Heart left ventricle (tissue), 16 donors: ENCODE measurements around the gene TRAM2. TPM values are rescaled to one million over a fixed set of nuclear protein-coding genes. Genes with fewer than 3 reads are reported as not detected.

Experiments
- ATAC-seq, 4 donors: fragments of 200-7000 bp; cut with Tn5 transposase; one replicate each; pipeline ENCODE4 v1.9.1; 2020 to 2022; ENCODE audit warnings: moderate library complexity in 4 of 4, mild to moderate bottlenecking in 3 of 4, moderate number of reproducible peaks in 1 of 4
- DNase-seq, 5 donors: peaks; one replicate each; pipeline ENCODE4 v3.0.0-alpha.2; 2020
- H3K27ac ChIP-seq, 12 donors: fragments of 200-600 bp; sonication (generic) in 4 of 12; one replicate each; pipeline versions ENCODE4 v1.5.0 to v1.8.0; 2016 to 2022; ENCODE audit warnings: mild to moderate bottlenecking in 2 of 12
- H3K27me3 ChIP-seq, 9 donors: fragments of 200-600 bp; sonication (generic) in 2 of 9; one replicate each; pipeline versions ENCODE4 v1.5.1 to v1.8.0; 2016 to 2022; ENCODE audit warnings: mild to moderate bottlenecking in 3 of 9
- H3K36me3 ChIP-seq, 9 donors: fragments of 200-600 bp; sonication (generic) in 2 of 9; one replicate each; pipeline versions ENCODE4 v1.5.0 to v1.8.0; 2018 to 2022; ENCODE audit warnings: mild to moderate bottlenecking in 2 of 9
- H3K4me1 ChIP-seq, 12 donors: fragments of 200-600 bp; sonication (generic) in 4 of 12; one replicate each; pipeline versions ENCODE4 v1.5.0 to v1.8.0; 2016 to 2022; ENCODE audit warnings: mild to moderate bottlenecking in 3 of 12
- H3K4me3 ChIP-seq, 12 donors: fragments of 200-600 bp; sonication (generic) in 4 of 12; one replicate each; pipeline versions ENCODE4 v1.5.0 to v1.8.0; 2017 to 2022; ENCODE audit warnings: mild to moderate bottlenecking in 9 of 12, moderate library complexity in 4 of 12
- H3K9me3 ChIP-seq, 12 donors: fragments of 200-600 bp; sonication (generic) in 4 of 12; one replicate each; pipeline versions ENCODE4 v1.5.0 to v1.8.0; 2016 to 2022; ENCODE audit warnings: mild to moderate bottlenecking in 1 of 12
- POLR2A ChIP-seq, 2 donors: fragments of 450-650 bp; IDR thresholded peaks; one replicate each; pipeline ENCODE4 v1.6.1; 2017; ENCODE audit warnings: antibody characterized with exemption in 2 of 2, mild to moderate bottlenecking in 2 of 2, moderate library complexity in 2 of 2
- WGBS, 4 donors: extraction: QIAGEN DNeasy Blood & Tissue Kit in 2 of 4; methylation state at CpG; one replicate each; pipeline versions ENCODE4 v1.1.5 to v1.1.7; 2013 to 2018; 5-methylcytosine and 5-hydroxymethylcytosine counted together
- intact Hi-C, 10 donors: fragments of 100-400 bp; cut with DNase I; formaldehyde crosslinking; loops; one replicate each; pipeline versions ENCODE4 v1.11.1 to v1.14.2; 2022
- polyA plus RNA-seq, 2 donors: library from polyadenylated mRNA; stranded (reverse); fragments of 200-250 nt; gene quantifications; one replicate each; pipeline ENCODE4 v1.2.3, GENCODE V29; 2013
- total RNA-seq, 9 donors: library from RNA; depleted of rRNA in 2 of 9; stranded (reverse); fragments of >200 nt in 2 of 9; fragmentation: NEBNext Ultra II Directional in 3 of 9; extraction: Animal tissue kit (Norgen Biotek cat#: 25700) in 3 of 9; gene quantifications; one replicate each; pipeline versions ENCODE4 v1.1.0 to v1.2.4, GENCODE V29; 2016 to 2023
- TF ChIP-seq, protein P1 (sequence below), 12 donors: fragments of 200-600 bp; sonication (generic) in 4 of 12; IDR thresholded peaks; one replicate each; pipeline versions ENCODE4 v1.5.0 to v1.8.0; 2018 to 2022; ENCODE audit warnings: antibody characterized with exemption in 12 of 12, mild to moderate bottlenecking in 5 of 12
- donor health status: ischemic (EF 13 %, LVEDD 7.1; RV severe dilation, severe dysfunction).
- donor health status: healthy with polysubstance abuse.
- donor health status: DM: no; HTN: yes; CAD: no.
- donor health status: DM: no; HTN: no; CAD: no.
- donor health status: ischemic (EF 25% LVEDD 6.9; RV normal size, moderate dysfunction).
- donor health status: ischemic (EF 25% LVEDD 5.7; RV mildly dilated, moderate dysfunction).
- donor health status: healthy.
- donor health status: DM: yes; HTN: yes; CAD: no.
- donor health status: ischemic (EF 35%, LVEDD 5.7; RV mildly dilated, moderate dysfunction).
- donor health status: nonischemic (EF 11% LVEDD 7.7; RV severe dilation, severe dysfunction).
- donor health status: DM: yes; HTN: yes; CAD: no.
- donor health status: PGD.
- donor health status: ischemic (EF 29% LVEDD 5.4; RV normal size, mild dysfunction).
- donor health status: nonischemic (EF 23%, LVEDD 6.1; RV moderate dilation, normal function).

Gene TRAM2
- total and polyA plus RNA-seq, 11 donors: 4.7 to 19.0 (median 12.1) TPM

DNA sequence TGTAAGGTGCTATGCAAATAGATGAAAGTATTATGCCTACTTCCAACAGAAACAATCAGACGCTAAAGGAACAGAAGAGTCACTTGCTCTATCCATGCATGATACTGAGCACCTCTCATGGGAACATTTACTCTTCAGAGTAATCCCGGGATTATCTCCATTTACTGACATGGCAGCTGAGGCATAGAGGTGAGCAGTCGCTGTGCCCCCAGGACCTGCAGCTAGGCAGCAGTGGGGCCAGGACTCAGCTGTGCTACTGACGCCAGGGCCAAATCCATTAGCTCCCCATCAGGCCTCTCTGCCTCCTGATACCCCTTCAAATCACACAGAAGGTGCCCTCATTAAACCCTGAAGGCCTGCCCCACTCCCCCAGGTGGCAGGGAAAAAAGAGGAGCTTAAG lies 51.9 kb downstream of the TRAM2 start:
- intact Hi-C loops: no loop called here
- TF ChIP-seq POLR2A (IDR thresholded peaks at IDR 0.05): no peak
- TF ChIP-seq, protein P1, sequence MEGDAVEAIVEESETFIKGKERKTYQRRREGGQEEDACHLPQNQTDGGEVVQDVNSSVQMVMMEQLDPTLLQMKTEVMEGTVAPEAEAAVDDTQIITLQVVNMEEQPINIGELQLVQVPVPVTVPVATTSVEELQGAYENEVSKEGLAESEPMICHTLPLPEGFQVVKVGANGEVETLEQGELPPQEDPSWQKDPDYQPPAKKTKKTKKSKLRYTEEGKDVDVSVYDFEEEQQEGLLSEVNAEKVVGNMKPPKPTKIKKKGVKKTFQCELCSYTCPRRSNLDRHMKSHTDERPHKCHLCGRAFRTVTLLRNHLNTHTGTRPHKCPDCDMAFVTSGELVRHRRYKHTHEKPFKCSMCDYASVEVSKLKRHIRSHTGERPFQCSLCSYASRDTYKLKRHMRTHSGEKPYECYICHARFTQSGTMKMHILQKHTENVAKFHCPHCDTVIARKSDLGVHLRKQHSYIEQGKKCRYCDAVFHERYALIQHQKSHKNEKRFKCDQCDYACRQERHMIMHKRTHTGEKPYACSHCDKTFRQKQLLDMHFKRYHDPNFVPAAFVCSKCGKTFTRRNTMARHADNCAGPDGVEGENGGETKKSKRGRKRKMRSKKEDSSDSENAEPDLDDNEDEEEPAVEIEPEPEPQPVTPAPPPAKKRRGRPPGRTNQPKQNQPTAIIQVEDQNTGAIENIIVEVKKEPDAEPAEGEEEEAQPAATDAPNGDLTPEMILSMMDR (IDR thresholded peaks at IDR 0.05): no peak
- 88 to 94% (median 94%) methylated on average over 4 of the region's 4 CpGs for WGBS, 4 donors

DNA sequence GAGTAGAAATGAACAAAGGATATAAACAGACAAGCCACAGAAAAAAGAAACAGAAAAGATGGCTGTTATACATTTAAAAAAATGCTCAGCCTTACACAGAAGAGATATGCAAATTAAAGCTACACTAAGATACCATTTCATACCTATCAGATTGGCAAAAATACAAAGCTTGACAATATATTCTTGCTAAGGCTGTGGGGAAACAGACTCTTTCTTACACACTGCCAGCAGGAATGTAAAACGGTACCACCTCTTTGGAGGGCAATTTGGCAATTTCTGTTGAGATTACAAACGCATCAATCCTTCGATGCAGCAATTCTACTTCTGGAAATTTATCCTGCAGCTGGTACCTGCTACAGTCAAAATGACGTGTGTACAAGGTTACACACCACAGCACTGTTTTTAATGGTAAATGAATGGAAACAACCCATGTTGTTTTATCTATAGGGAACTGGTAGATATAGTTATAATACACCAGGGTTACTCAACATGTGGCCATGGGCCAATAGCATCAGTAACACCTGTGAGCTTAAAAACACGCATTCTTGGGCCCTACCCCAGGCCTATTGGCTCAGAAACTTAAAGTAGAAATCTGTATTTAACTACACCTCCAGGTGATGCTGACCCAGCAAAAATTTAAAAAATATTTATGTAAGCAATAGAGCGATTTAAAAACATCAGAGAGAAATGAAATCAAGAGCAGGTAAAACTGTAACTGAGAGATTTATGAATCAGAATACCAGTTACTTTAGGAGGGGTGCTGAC lies 53.3 kb downstream of the TRAM2 start:
- intact Hi-C loops: no loop called here
- H3K9me3 ChIP-seq: no peaks in the 10 kb centered on the region
- peaks cover 0 to 39% (median 21%) of the 10 kb centered on the region in 12 donors for H3K4me1 ChIP-seq
- peak overlapping the region in 2 of 12 donors; percentile 61 to 77 for H3K27ac ChIP-seq
- TF ChIP-seq, protein P1 (IDR thresholded peaks at IDR 0.05): no peak
- TF ChIP-seq POLR2A (IDR thresholded peaks at IDR 0.05): no peak
- H3K36me3 ChIP-seq: peaks cover 0 to 4% (median 0%) of the 10 kb centered on the region in 9 donors
- H3K27me3 ChIP-seq: no peaks in the 10 kb centered on the region
- 83 to 86% (median 84%) methylated on average over 6 of the region's 6 CpGs for WGBS, 4 donors
- no peak for ATAC-seq
- no peak overlapping the region for H3K4me3 ChIP-seq
- DNase-seq: no peak

More for the DNA sequence above, 51.9 kb downstream of the TRAM2 start:
- Histone ChIP-seq H3K9me3 (no peaks in the 10 kb centered on the region), H3K4me1 (peaks cover 0 to 32% (median 19%) of the 10 kb centered on the region in 12 donors), H3K27ac (no peak overlapping the region), H3K4me3 (no peak overlapping the region), H3K36me3 (peaks cover 0 to 8% (median 0%) of the 10 kb centered on the region in 9 donors), H3K27me3 (no peaks in the 10 kb centered on the region)
- no peak for ATAC-seq
- DNase-seq: no peak

DNA sequence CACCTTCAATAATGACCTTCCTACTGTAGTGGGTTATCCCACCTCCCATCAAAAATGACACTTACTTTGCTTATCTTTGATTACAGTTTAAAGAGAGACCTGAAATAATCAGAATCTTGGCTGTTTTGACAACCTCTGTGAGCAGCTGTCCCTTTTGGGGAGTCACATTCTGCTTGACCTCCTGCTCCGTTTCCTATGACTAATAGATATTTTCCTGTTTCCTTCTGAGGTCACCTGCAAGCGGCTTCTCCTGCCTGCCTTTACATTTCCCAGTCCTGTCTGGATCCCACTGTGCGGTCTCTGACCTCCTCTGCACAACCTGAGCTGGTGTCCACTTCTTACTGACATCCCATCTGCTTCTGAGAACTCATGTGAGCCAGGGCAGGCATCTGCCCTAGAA lies 54.2 kb downstream of the TRAM2 start:
- 51 to 62% (median 55%) methylated on average over 3 of the region's 3 CpGs for WGBS, 4 donors
- H3K27me3 ChIP-seq: no peaks in the 10 kb centered on the region
- intact Hi-C loops: no loop called here
- peaks cover 4 to 48% (median 30%) of the 10 kb centered on the region in 12 donors for H3K4me1 ChIP-seq
- ATAC-seq (peak in 3 of 4 donors; percentile 19 to 63 (median 35)), DNase-seq (no peak)
- peaks cover 0 to 4% (median 0%) of the 10 kb centered on the region in 9 donors for H3K36me3 ChIP-seq
- H3K27ac ChIP-seq: peak overlapping the region in 11 of 12 donors; percentile 35 to 77 (median 56)
- H3K9me3 ChIP-seq: no peaks in the 10 kb centered on the region
- no peak for TF ChIP-seq POLR2A (IDR thresholded peaks at IDR 0.05)
- TF ChIP-seq, protein P1 (IDR thresholded peaks at IDR 0.05): no peak
- no peak overlapping the region for H3K4me3 ChIP-seq

DNA sequence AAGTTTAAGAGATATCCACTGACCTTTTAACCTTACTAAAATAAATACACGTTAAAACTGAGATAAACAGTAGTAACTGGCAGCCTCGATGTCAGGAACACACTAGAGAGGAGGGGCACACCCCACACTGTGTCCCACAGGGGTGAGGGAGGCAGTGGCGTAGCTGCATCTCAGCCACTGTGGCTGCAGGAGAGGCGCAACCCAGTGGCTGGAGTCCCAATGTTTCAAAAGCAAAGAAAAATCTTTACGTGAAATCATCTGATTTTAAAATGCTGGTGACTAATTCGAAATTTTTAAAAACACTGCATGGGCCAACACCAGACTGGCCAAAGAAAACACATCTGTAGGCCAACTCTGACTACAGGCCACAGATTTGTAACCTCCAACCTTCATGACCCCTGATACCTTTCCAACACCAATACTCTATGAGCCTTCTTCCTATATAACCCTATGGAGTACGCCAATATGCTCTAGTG lies 54.7 kb downstream of the TRAM2 start:
- intact Hi-C loops: no loop called here
- Histone ChIP-seq H3K27ac (peak overlapping the region in 11 of 12 donors; percentile 35 to 77 (median 56)), H3K4me1 (peaks cover 4 to 52% (median 35%) of the 10 kb centered on the region in 12 donors), H3K27me3 (no peaks in the 10 kb centered on the region), H3K4me3 (no peak overlapping the region), H3K36me3 (peaks cover 0 to 4% (median 0%) of the 10 kb centered on the region in 9 donors), H3K9me3 (no peaks in the 10 kb centered on the region)
- DNase-seq (peak in 1 of 5 donors; percentile 69), ATAC-seq (peak; percentile 24 to 63 (median 43))
- TF ChIP-seq, protein P1 (IDR thresholded peaks at IDR 0.05): peak in 1 of 12 donors; percentile 9
- TF ChIP-seq POLR2A (IDR thresholded peaks at IDR 0.05): no peak
- 31 to 56% (median 33%) methylated on average over 7 of the region's 7 CpGs for WGBS, 4 donors
